GM21723 (cell line): ENCODE measurements around the gene CHMP4B.

Experiments
- ATAC-seq: cut with Tn5 transposase; IDR thresholded peaks from one replicate; pipeline ENCODE4 v1.9.1; 2021; ENCODE audit warnings: mild to moderate bottlenecking, moderate library complexity; ENCODE audit not compliant: unreplicated experiment

CHMP4B gene

DNA sequence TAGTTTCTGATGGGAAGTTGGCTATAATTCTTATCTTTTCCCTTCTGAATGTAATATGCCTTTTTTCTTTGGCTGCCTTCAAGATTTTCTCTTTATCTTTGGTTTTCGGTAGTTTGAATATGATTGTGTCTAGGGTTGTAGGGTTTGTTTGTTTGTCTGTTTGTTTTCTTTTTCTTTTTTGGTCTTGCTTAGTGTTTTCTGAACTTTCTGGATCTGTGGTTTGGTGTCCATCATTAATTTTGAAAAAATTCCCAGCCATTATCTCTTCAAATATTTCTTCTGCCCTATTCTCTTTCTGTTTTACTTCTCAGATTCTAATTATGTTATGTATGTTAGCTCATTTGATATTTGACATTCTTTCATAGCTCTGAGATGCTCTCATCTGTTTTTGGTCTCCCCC lies 79.4 kb downstream of the CHMP4B start:
- no peak for ATAC-seq

DNA sequence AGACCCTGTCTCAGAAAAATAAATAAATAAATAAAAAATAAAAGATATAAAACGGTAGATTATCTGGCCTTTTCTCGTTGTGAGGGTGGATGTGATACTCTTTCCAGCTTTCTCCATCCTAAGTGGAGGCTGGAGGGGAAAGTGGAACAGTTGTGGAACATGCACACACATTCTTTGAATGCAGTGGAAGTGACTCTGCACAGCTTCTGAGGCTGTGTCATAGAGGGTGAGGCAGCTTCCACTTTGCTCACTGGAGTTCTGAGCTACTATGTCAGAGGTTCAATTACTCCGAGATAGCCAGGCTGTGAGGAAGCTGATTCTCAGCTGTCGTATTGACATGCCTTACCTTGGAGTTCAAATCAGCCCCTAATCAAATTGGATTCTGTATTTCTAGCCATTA lies 82.2 kb downstream of the CHMP4B start:
- ATAC-seq = no peak

DNA sequence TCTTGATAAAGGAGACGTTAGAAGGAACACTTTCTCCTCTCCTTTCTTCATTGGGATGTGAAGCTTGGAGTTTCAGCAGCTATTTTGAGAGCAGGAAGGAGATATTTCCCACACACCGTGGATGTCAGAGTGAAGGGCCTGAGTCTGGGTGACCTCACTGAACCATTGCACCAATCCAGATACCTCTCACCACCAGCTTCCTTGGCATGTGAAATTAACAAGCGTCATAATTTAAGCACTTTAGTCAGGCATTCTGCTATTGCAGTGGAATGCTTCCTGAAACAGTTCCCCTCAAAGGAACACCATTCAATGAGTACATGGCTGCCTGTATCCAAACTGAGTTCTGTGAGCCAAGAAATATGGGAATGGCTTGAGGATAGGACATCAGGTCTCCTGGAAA lies 83.7 kb downstream of the CHMP4B start:
- ATAC-seq = no peak

DNA sequence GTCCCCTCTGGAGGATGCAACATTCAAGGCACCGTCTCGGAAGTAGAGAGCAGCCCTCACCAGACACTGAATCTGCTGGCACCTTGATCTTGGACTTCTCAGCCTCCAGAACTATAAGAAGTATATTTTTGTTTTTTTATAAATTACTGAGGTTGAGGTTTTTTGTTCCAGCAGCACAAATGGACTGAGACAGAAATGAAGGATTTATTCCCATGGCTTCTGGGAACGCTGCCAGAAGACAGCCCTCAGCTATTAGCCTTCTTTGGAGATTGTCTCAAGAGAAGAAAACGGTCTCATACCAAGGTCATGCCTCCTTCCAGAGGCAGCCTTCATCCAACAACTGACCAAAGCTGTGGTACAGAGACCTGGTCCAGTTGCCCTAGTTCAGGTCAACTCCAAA lies 85.4 kb downstream of the CHMP4B start:
- ATAC-seq = no peak

DNA sequence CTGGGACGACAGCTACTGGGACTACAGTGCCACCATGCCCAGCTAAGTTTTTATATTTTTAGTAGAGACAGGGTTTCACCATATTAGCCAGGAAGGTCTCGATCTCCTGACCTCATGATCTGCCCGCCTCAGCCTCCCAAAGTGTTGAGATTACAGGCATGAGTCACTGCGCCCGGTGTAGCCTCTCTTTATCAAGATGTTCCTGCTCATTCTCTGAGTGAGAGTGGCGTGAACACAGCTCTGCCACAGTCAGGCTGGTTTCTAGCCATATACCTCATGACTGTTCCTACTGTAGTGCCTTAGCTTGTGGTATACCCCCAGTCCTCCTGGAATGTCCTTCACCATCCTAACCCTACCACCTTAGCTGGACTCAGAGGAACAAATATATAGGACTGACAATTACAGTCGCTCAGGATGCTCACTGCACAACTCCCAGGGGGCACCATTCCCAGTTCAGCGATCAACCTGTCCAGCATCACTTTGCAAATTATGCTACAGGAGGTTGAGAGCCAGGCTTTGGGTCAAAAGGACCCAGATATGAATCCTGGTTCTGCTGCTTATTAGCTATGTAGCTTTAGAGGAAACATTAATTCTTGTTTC lies 86.3 kb downstream of the CHMP4B start:
- no peak for ATAC-seq

DNA sequence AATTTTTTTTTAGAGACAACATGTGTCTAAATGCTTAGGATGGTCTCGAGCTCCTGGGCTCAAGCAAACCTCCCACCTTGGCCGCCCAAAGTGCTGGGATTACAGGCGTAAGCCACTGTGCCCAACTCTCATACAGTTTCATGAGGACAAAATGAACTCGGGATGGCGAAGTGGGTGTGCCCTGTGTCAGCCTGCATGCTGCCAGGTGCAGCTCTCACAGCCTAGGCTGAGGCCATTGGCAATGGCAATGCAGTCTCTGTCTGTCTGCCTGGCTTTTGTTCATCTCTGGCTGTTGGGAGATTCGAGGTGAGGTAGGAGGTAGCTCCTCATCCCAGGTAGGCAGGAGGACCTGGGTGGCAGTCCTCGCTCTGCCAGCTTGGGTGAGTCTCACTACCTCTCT lies 88.0 kb downstream of the CHMP4B start:
- ATAC-seq = no peak

DNA sequence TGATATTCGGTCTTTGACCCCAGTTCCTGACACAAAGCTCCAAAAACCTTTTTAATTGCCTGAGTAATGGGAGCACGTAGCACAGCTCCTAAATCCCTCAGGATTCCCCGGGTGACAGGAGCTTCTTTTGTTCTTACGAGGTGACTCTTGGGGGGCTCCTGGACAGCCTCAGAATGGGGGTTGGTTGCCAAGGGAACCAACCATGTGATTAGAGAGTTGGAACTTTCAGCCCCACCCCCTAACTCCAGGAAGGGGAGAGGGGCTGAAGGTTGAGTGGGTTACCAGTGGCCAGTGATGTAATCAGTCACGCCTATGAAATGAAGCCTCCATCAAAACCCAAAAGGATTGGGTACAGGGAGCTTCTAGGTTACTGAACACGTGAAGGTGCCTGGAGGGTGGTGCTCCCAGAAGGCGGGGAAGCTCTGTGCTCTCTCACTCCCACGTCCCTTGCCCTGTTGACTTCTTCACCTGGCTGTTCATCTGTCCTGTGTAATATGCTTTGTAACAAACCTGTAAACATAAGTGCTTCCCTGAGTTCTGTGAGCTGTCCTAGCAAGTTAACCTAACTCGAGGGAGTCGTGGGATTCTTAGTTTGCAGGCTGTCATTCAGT lies 89.5 kb downstream of the CHMP4B start:
- ATAC-seq = no peak

DNA sequence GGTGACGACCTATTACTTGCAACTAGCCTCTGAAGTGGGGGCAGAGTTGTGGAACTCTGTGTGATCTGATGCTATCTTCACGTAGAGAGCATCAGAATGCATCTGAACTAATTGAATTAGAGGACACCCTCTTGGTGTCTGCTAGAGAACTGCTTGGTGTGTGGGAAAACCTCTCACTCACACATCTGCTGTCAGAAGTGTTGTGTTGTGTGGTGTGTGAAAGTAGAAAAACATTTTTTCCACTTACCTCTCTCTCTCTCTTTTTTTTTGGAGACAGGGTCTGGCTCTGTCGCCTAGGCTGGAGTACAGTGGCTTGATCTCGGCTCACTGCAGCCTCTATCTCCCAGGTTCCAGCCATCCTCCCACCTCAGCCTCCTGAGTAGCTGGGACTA lies 90.0 kb downstream of the CHMP4B start:
- ATAC-seq = no peak

DNA sequence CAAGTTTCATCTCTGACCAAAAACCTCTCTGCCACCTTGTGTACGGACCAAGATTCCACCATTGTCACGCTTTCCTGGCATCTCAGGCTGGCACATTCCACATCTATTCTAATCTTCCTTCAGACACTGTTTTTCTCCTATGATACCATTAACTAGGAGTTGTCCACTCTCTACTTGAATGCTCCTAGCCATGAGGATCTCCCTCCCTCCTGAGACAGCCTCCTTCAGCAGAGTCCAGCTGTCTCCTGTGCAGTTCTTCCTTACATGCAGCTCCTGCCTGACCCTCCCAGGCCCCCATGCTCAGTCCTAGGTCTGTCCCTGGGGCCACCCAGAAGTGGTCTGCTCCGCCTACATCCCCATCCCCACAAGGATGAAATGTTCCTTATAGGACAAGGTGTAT lies 90.9 kb downstream of the CHMP4B start:
- ATAC-seq = no peak
